GM21619 (cell line): Measurements from ENCODE around the gene F10.

Experiments used
- ATAC-seq: cut with Tn5 transposase; IDR thresholded peaks from one replicate; pipeline ENCODE4 v1.9.1; 2021; ENCODE audit not compliant: unreplicated experiment

Gene F10

GRCh38 chr13:113086031-113086750, 36.4 kb upstream of the F10 start:
- no peak for ATAC-seq

- ATAC-seq = no peak
Measured at GRCh38 chr13:113086991-113087922, 35.3 kb upstream of the F10 start.

GRCh38 chr13:113087923-113088690, 34.5 kb upstream of the F10 start:
- ATAC-seq = no peak

GRCh38 chr13:113088691-113089020, 33.9 kb upstream of the F10 start:
- no peak for ATAC-seq

- no peak for ATAC-seq
Measured at GRCh38 chr13:113089693-113090414, 32.7 kb upstream of the F10 start.

- no peak for ATAC-seq
Measured at GRCh38 chr13:113090415-113090770, 32.2 kb upstream of the F10 start.

GRCh38 chr13:113090806-113091205, 31.8 kb upstream of the F10 start:
- ATAC-seq = no peak

- no peak for ATAC-seq
Measured at GRCh38 chr13:113091211-113091771, 31.3 kb upstream of the F10 start.

GRCh38 chr13:113091891-113092775, 30.5 kb upstream of the F10 start:
- no peak for ATAC-seq

GRCh38 chr13:113092776-113093579, 29.6 kb upstream of the F10 start:
- ATAC-seq = no peak

GRCh38 chr13:113093580-113094409, 28.8 kb upstream of the F10 start:
- ATAC-seq = no peak

GRCh38 chr13:113094410-113094800, 28.2 kb upstream of the F10 start:
- ATAC-seq = no peak

GRCh38 chr13:113095146-113096051, 27.2 kb upstream of the F10 start:
- ATAC-seq = no peak

GRCh38 chr13:113096052-113096744, 26.4 kb upstream of the F10 start:
- no peak for ATAC-seq

- ATAC-seq = no peak
Measured at GRCh38 chr13:113096745-113097305, 25.8 kb upstream of the F10 start.

- ATAC-seq = no peak
Measured at GRCh38 chr13:113097651-113098050, 24.9 kb upstream of the F10 start.
